Epidermal melanocyte (primary cell): ENCODE data around the gene LAMA4.

Experiments used
- DNase-seq: peaks from one replicate; pipeline ENCODE4 v3.0.0; 2011; ENCODE audit warnings: low spot score; ENCODE audit not compliant: insufficient read length

Gene LAMA4, protein sequence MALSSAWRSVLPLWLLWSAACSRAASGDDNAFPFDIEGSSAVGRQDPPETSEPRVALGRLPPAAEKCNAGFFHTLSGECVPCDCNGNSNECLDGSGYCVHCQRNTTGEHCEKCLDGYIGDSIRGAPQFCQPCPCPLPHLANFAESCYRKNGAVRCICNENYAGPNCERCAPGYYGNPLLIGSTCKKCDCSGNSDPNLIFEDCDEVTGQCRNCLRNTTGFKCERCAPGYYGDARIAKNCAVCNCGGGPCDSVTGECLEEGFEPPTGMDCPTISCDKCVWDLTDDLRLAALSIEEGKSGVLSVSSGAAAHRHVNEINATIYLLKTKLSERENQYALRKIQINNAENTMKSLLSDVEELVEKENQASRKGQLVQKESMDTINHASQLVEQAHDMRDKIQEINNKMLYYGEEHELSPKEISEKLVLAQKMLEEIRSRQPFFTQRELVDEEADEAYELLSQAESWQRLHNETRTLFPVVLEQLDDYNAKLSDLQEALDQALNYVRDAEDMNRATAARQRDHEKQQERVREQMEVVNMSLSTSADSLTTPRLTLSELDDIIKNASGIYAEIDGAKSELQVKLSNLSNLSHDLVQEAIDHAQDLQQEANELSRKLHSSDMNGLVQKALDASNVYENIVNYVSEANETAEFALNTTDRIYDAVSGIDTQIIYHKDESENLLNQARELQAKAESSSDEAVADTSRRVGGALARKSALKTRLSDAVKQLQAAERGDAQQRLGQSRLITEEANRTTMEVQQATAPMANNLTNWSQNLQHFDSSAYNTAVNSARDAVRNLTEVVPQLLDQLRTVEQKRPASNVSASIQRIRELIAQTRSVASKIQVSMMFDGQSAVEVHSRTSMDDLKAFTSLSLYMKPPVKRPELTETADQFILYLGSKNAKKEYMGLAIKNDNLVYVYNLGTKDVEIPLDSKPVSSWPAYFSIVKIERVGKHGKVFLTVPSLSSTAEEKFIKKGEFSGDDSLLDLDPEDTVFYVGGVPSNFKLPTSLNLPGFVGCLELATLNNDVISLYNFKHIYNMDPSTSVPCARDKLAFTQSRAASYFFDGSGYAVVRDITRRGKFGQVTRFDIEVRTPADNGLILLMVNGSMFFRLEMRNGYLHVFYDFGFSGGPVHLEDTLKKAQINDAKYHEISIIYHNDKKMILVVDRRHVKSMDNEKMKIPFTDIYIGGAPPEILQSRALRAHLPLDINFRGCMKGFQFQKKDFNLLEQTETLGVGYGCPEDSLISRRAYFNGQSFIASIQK (N-terminal part only)

DNA sequence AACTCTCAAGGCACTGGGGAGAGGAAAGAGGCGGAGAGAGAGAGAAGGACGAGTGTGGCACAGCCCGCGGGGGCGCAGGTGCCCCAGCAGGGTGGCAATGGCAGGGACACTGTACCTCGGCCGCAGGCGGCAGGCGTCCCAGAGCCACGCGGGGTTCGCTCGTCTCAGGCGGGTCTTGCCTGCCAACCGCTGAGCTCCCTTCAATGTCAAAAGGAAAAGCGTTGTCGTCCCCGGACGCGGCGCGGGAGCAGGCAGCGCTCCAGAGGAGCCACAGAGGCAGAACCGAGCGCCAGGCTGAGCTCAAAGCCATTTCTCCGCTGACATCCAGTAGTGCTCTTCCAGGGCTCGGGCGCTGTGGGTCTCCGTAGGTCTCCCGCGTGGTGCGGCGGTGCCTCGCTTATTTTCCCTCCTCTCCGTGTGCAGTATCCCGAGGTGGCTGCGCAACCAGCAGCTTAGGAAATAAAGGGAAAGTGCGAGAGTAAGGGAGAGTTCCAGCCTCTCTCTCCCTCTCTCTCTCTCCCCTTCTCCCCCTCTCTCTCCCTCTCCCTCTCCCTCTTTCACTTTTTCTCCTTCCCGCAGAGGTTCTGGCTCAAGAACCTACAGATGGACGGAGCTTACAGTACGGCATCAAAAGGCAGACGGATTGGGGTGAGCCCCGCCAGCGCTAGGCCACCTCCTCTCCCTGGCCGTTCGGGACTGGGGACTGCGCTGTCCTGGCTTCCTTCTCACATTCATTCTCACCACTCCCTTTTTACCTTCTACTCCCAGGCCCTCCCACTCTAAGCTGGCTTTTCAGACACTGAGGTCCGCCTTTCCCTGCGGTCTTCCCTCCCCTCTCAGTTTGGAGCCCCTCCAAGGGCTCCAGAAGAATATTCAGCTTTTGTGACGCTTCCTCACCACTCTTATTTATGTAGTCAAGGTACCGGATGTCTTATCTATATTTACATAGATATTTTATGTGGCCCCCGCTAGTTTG is at the start of gene LAMA4:
TSS of gene LAMA4 (minus strand) at position 727 of the 976 bp plus-strand sequence. CDS start at position 310, 417 bp downstream.
- DNase-seq = no peak

DNA sequence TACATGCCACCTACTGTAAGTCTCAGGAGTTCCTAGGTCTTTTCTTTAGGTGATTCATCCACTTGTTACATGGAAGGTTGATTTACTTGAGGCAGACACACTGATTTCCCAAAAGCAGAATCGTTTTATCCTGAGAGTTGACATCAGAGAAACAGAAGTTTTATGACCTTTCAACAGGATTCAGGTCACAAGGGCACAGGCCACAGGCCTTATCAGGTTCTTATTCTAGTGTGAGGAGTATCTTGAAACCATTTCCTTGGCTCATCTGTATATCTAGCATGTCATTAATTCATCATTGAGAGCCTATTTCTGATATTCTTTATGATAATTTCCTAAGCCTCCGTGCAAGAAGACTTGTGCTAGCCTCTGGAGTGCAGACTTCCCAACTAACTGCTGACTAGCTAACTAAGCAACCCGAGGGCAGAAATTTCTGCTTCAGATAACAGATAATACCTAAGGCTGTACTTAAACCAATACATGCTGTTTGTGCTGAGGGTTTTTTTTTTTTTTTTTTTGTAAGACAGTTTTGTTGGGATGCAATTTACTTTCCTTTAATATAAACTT is 47.9 kb upstream of the LAMA4 start:
- DNase-seq = no peak

DNA sequence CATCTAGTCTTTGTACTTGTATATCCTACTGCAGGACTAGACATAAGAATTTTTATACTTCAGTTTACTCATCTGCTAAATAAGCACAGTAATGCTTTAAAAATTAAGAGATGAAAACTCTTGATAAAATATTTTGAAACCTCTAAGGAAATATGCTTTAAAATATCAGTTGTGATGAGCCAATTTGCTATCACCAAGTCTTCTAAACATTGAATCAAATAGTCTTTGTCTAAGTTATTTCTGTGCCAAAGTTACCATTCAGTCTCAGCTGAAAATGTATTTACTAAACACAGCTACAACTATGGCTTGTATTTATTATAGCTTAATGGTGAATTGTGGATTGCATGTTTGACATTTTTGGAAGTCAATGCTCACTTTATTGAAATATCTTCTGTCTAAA is 46.5 kb upstream of the LAMA4 start:
- no peak for DNase-seq

DNA sequence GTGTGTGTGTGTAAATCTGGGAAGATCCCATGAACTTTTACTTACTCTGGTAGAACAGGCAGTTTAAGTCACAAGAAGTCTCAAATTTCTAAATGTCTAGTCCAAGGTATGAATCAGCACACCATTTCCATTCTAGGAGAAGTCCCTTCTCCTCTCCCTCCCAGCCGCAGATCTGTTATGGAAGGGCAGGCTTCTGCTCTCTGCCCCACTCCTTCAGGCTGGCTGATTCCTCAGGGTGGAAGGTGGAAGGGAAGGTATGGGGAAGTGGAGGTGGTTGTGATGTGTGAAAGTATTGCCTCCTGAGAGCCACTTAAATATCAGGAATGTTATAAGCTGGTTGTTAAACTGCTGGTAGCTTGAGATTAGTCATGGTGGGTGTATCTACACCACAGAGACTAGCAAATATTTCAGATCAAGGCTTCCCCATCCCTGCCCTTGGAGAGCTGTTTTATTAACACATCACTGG is 44.5 kb upstream of the LAMA4 start:
- no peak for DNase-seq

DNA sequence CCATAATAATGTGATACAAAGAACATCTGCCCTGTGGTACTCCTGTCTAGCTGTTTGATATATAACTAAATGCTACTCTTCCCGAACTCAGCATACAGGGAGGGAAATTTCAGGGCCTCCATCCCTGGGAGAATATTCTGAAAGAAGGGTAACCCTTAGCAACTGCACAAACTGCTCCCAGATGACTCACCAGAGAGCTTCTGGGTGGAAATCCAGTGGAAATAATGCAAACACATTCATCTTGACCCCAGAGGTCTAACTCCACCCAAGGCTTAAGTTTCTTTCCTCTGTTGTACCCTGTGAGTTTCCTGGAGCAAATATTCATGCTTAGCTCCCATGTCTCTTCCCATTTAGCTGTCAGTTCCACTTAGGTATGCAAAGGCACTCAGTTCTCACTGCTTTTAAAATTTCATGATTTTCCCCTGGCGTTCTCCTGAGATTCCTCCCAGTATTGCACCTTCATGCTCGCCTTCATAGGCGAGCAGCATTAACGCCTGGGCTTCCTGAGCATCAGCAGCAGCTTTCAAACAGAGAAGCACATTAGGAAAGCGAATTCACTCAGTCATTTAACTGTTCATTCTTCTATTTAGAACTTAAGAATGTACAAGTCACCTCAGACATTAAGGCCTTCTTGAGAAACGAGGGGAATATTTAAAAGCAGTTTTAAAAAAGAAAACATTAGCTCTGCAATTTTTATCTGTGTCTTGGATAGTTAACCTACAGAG is 43.8 kb upstream of the LAMA4 start:
- no peak for DNase-seq

DNA sequence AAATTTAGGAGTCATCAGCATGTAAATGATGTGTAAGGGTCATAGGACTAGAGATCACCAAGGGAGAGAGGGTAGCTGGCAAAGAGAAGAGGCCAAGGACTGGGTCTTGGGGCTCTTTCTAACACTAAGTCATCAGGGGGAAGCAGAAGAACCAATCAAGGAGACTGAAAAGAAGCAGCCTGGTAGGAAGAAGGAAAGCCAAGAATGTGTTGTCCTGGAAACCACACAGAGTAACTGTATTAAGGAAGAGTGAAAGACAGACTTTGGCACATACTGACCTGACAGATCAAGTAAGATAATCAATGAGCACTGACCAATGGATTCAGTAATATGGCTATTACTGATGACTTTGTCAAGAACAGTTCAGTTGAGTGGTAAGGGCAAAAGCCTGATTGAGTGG is 42.3 kb upstream of the LAMA4 start:
- DNase-seq = no peak

DNA sequence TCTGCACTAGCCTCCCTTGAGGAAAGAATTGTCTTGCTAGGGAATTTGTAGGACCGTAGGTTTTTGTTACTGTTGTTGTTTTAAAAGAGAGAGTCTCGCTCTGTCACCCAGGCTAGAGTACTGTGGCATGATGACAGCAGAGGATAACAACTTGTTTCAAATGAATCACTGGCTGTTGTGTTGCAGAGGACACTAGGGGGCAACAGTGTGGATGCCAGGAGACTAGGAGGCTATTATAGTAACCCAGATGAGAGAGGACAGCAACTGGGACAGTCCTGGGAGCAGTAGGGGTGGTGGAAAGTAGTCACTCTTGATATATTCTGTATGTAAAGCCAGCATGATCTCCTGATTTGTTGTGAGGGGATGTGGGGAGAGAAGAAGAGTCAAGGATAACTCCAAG is 41.8 kb upstream of the LAMA4 start:
- no peak for DNase-seq

GRCh38 chr6:112291161-112291762 is 36.9 kb upstream of the LAMA4 start:
- no peak for DNase-seq

DNA sequence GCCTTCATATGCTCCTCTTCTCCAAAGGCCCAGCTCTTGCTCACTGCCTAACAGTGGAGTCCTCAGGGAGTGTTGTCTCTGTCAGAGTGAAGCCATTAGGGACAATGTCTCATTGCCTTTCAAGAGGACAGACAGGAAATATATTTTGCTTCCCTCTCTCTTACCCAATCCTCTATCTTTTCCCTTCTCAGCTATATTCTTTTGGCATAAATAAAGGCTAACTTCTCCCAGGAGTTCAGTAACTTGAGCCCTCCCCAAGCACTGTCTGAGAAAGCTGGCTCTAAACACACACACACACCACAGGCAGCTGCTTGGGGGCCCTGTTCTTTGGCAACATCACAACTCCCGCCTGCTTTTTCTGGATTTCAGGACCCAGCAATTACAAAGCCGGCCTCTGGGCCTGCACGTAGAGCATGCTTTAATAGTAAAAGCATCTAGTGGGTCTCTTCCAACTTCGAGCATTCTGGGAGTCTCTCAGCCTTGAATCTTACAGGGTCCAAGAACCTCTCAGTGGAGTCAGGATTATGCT is 34.7 kb upstream of the LAMA4 start:
- DNase-seq = no peak

DNA sequence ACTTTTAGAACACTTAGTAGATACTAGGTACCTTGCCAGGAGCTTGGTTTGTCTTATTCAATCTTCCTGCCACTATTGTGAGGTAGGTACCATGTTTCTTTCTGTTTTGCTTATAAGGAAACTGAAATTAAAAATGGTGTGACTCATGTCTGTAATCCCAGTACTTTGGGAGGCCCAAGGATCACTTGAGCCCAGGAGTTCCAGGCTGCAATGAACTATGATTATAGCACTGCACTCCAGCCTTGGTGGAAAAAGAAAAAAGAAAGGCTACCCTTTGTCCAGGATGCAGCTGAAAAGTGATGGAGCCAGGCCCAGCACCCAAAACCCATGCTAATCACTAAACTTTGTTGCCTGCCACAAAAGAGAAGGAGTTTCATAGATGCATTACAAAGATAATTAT is 34.1 kb upstream of the LAMA4 start:
- no peak for DNase-seq

DNA sequence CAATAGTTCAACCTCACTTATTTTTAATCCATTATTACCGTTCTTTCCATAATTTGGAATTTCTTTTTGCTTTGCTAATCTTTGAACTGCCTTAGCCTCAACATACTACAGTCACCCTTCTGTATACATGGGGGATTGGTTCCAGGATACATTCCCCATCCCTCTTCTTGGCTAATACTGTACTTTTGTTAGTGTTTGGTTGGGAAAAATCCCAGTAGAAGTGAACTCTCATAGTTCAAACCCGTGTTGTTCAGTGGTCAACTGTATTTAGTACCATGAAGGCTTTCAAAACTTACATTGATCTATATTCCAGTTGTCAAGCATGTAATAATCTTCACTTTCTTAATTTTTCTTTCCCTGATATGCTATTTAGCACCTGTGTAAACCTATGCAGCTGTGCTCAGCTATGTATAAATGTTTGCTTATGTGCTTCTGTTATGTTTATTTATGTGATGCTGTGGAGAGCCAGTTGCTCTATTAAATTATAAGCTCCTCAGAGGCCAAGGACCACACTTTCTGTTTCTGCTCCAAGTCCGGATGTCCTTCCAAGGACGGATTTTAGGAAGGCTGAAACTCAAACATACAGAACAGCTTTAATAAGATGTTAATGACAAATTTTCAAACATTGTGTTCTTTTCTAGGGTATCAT is 33.3 kb upstream of the LAMA4 start:
- DNase-seq = no peak

GRCh38 chr6:112286500-112287144 is 32.3 kb upstream of the LAMA4 start:
- no peak for DNase-seq

DNA sequence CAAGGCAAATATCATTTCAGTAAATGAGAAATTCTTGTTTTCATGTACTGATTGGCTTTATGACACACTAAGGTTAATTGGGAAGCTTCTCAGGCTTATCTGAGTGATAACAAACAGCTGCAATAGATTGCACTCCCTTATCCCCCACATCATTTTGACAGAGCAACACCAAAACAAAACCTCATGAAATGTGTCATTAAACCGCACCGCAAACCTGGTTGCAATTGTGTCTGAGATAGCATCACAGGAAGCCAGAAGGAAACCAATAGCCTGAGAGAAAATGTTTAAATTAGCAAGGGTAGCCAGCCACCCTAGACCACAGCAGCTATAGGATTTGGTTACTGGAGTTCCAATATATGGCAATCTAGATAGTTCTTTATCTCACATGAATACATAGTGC is 31.6 kb upstream of the LAMA4 start:
- DNase-seq = no peak

DNA sequence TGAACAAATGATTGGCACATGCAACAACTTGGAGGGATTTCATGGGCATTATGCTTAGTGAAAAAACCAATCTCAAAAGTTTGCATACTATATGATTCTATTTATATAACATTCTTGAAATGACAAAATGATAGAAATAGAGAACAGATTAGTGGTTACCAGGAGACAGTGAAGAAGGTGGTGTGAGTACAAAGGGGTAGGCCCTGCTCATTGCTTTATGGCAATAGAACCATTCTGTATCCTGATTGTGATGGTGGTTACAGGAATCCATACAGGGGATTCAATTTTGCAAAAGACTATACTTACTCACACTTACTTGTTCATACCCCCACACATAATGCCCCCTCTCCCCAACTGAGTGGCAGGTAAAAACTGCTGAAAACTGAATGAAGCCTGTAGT is 30.2 kb upstream of the LAMA4 start:
- DNase-seq = no peak

GRCh38 chr6:112283621-112284020 is 29.3 kb upstream of the LAMA4 start:
- DNase-seq = no peak

DNA sequence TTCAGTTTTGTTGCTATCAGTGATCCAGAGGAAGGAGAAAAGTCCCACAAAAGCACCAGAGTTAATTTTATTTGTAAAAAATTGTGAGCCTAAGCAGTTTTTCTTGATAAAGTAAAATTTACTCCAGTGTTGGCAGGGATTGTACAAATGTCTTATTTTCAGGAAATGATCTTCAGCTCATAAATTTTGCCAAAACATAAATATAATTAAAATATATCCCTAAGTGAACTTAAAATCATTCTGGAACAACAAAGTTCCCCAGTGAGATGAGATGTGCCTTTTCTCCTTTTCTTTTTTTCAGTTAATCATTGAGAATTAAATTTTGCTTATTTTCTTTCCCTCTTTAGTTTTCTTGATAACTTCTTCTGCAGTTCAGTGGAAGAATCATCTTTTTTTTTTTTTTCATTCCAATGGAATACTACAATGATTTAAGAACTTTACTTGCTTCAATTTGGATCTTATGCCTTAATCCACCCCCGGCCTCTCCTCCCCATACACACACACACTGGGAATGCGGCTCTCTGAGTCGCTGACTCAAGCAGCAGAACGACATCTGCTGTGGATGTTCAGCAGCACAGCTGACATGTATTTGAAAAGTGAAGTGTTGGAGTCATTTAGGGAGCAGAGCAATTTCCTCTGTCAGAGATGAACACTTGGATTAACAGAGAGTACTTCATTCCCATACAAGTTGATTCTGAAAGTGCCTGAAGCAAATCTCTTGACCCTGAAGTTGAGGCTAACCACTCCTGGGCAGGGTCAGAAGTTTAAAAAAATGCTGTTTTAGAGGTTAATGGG is 27.7 kb upstream of the LAMA4 start:
- DNase-seq = peak; percentile 50
